Daoy (cell line): ENCODE results near the gene ATXN1. TPM values are rescaled to one million over a fixed set of nuclear protein-coding genes. Genes with fewer than 3 reads are reported as not detected.
A peak's percentile ranks its signal among the peaks of the same experiment; 100 is the strongest.
"Not testable (repeated sequence)": the region's sequence is repeated elsewhere in the genome, so short reads cannot be mapped to it uniquely, and the experiment has no call there.

Experiments
- DNase-seq: peaks from one replicate; pipeline ENCODE4 v3.0.0-alpha.2; 2015; ENCODE audit warnings: low read depth
- total RNA-seq: library from RNA; depleted of rRNA; stranded (reverse); fragments of >200 nt; shearing (Covaris generic); gene quantifications from 2 replicates; pipeline ENCODE4 v1.2.3, GENCODE V29; 2014

ATXN1 gene
- total RNA-seq, 1 experiment from 2014 or later: 33.8 TPM

GRCh38 chr6:16414205-16414604, 347.1 kb downstream of the ATXN1 start:
- DNase-seq: no peak

GRCh38 chr6:16413399-16413798, 347.9 kb downstream of the ATXN1 start:
- DNase-seq: no peak

DNA sequence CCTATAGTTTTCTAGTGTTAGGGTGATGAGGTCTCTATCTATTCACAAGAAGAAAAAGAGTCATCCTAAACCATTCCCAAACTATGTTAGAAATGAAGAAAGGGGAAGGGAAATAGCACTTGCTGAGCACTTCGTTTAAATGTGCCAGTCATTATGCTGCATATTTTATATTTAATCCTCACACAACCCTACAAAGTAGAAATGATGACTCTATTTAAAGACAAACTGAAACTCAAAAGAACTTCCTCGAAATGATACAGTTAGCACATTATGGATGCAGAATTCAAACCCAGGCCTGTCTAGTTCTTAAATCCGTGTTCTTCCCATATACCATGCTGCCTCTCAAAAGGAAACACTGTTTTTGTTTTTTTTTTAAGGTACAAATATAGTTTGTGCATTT, 348.3 kb downstream of the ATXN1 start:
- DNase-seq: no peak

DNA sequence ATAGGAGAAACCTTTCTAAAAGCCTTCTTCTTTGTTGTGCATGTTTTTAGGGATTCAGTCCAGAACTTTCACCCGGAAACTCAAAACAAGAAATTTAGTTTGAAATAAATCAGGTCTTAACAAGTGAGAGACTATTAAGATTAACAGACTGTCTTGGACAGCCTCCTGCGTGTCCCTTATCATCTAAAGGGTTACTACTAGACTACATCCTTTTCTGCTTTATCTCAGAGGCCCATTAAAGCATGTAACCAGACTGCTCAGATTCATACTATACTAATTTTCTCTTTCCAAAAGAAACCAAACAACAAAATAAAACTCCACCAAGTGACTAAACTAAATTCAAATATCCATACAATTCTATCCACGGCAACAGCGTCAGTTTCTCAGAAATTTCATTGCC, 349.1 kb downstream of the ATXN1 start:
- no peak for DNase-seq

- peak; percentile 51 for DNase-seq
Observed at GRCh38 chr6:16409531-16410441, 351.5 kb downstream of the ATXN1 start.

DNA sequence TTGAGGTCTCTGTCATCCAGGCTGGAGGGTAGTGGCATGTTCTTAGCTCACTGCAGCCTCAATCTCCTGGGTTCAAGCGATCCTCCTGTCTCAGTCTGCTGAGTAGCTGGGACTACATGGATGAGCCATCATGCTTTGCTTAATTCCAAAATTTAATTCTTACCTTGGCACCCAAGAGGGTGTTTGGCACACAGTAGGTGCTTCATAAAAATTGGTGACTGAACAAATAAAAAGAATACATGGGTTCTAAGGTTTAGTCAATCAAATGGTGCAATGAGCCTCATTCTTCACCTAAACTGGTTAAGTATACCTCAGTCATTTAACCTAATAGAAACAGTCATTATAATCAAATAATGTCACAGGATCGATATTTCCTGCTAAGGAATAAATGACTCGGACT, 352.5 kb downstream of the ATXN1 start:
- no peak for DNase-seq

- DNase-seq: no peak
Observed at GRCh38 chr6:16406966-16407365, 354.3 kb downstream of the ATXN1 start.

DNA sequence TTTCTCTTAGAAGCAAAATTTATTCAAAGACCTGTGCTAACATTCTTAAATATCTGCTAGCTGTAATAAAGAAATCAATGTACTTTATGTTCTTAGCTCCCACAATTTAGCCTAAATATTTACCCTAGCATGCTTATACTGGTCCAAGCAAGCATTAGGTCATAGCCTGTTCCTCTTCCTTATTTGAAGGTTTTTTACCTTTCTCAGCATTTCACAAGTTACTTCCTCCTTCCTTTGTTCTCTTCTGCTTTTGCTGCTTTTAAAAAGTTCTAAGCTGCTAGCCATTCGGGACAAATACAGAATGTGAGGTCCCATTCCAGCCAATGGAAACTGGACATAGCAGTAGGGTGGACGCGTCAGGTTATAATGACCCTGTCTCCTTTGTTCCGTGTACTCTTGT, 354.7 kb downstream of the ATXN1 start:
- not testable (repeated sequence) for DNase-seq

DNA sequence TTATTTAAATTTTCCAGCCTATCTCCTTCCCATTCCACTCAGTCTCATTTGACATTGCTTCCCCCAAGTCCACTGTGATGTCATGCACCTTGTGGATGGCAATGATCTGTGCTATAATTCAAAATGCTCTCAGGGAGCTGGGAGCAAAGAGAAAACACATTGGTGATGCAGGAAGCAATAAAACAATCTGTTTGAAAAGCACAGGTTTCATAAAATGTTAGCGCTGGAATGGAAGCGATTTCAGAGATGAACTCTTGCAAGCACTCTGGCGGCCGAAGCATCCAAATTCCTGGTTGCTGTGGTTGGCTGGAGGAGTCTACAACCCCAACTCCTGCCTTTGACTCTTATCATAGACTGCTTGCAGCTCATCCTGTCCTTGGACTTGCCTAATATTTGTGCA, 355.9 kb downstream of the ATXN1 start:
- no peak for DNase-seq

DNA sequence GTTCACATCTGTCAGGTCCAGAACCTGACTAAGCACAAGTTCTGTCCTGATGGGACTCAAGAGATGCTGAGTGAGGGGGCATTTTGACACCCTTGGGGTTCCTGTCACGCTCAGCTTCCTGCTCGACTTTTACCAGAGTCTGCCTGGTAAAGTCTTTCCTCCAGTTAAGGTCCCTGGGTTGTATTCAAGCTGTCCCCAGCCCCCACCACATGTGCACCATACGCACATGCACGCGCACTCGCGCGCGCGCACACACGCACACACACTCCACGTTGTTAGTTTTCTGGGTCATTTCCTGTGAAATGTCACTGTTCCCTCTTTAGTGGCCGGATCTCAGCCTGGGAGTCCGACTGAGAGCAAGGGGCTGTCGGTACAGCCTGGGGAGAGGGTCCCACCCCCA, 356.8 kb downstream of the ATXN1 start:
- DNase-seq: no peak

- DNase-seq: no peak
Observed at GRCh38 chr6:16403831-16404230, 357.4 kb downstream of the ATXN1 start.

DNA sequence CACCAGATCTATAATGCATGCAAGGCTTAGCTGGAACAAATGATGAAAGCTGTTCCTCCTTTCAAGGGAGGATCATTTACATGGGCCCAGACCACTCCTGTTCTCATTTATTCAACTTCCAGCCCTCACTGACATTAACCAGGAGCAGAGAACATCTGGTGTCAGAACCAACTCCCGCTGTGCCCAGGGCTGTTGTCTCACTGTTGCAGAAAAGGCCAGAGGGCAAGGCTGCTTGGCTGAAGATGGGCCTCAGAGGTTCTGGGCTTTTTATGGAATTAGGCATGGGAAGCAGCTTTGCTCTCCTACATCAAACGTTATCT, 358.7 kb downstream of the ATXN1 start:
- DNase-seq: no peak

DNA sequence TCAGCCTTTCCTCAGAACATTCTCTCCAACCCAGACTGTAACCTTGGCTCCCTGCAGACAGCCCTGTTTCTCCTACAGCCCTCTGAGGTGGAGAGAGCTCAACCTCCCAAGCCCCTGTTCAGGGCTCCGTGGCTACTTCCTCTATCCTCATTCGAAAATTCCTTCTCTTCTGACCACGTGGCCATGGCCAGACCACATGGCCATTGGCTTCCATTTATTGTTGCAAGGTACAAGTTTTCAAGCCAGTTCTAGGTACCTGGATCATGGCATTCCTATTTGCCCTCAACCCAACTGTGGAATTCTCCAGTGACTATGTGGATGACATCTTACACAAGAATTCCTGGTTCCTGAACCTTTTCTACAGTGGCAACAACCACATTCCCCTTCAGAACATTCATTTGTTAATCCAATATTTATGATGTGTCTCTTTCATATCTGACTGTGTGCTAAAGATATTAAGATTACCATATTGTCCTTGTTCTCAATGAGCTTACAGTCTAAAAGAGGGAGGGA, 361.0 kb downstream of the ATXN1 start:
- no peak for DNase-seq

GRCh38 chr6:16399695-16400094, 361.6 kb downstream of the ATXN1 start:
- DNase-seq: no peak

DNA sequence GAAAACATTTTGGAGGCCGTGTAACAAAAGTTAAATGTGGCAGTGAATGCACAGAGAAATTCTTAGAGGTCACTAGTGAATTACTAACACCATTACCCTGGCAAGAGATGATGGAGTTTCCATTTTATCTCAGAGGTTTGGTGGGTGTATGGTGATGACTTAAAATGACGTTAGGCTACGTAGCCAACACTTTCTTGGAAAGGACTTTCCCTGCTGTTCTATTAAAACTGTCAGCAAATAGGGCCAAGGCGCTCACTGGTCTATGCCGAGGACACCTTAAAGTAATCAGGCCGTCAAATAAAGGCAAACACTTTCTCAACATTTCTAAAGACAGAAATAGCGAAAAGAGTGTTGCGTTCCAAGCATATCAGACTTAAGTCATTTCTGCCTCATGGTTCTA, 362.1 kb downstream of the ATXN1 start:
- DNase-seq: no peak

GRCh38 chr6:16398587-16398986, 362.7 kb downstream of the ATXN1 start:
- no peak for DNase-seq

DNA sequence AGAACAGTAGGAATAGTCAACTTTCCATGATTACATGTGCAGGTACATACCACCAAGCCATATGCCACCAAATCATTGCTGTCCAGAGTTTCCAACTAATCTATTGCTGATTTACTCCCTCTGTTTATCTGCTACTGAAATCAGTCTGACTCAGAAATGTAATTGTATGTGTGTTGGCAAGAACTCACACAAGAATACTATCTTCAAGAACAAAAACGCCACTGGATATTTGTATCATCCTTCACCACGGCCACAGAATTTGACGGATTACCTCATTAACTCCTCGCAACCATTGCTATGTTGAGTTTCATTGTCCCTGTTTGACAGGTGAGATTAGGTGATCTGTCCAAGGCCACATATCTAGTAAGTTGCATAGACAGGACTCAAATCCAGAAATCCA, 363.6 kb downstream of the ATXN1 start:
- DNase-seq: no peak

- DNase-seq: no peak
Observed at GRCh38 chr6:16396497-16397319, 364.6 kb downstream of the ATXN1 start.

- no peak for DNase-seq
Observed at GRCh38 chr6:16394632-16395031, 366.6 kb downstream of the ATXN1 start.

DNA sequence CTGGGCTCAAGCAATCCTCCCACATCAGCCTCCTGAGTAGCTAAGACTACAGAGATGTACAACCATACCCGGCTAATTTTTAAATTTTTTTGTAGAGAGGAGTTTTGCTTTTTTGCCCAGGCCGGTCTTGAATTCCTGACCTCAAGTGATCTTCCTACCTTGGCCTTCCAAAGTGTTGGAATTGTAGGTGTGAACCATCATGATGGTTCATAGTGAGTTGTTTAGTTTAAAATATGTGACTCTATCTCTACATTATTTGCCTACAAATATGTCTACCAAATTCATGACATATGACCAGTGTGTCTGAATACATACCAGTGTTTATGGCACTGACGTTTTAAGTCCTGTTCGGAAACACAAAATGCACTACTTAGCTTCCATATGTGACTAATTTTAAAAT, 367.9 kb downstream of the ATXN1 start:
- no peak for DNase-seq

GRCh38 chr6:16392010-16392409, 369.2 kb downstream of the ATXN1 start:
- DNase-seq: no peak

- DNase-seq: no peak
Observed at GRCh38 chr6:16391451-16391912, 369.8 kb downstream of the ATXN1 start.
